ENCODE measurements around the gene ZDHHC6.
"Not testable (repeated sequence)": the region's sequence is repeated elsewhere in the genome, so short reads cannot be mapped to it uniquely, and the experiment has no call there.

The ZDHHC6 gene

DNA sequence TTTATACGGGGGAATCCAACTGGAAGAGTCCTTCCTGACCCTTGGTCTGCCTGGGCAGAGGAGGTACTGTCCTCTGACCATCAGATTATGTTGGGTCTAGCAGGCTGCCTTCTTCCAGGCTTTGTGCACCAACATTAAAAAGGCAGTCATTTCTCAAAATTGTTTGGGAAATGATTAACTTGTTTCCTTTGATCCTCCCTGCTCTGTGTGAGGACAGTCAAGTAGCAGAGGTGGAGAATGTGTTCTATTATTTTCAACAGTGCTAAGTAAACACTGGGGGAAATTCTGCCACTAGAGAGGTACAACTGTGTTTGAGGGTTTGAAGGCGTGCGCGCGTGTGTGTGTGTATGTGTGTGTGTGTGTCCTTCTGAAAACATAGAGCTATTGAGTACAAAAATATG is 52.2 kb downstream of the ZDHHC6 start:
- TF ChIP-seq, protein P1, sequence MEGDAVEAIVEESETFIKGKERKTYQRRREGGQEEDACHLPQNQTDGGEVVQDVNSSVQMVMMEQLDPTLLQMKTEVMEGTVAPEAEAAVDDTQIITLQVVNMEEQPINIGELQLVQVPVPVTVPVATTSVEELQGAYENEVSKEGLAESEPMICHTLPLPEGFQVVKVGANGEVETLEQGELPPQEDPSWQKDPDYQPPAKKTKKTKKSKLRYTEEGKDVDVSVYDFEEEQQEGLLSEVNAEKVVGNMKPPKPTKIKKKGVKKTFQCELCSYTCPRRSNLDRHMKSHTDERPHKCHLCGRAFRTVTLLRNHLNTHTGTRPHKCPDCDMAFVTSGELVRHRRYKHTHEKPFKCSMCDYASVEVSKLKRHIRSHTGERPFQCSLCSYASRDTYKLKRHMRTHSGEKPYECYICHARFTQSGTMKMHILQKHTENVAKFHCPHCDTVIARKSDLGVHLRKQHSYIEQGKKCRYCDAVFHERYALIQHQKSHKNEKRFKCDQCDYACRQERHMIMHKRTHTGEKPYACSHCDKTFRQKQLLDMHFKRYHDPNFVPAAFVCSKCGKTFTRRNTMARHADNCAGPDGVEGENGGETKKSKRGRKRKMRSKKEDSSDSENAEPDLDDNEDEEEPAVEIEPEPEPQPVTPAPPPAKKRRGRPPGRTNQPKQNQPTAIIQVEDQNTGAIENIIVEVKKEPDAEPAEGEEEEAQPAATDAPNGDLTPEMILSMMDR (IDR thresholded peaks at IDR 0.05; ENCODE audit: low read length, missing control alignments), result no peak
- no peak for DNase-seq (ENCODE audit: low read depth)
- H3K4me3 ChIP-seq (replicated peaks; ENCODE audit: low read depth, low read length), result no peak overlapping the region

DNA sequence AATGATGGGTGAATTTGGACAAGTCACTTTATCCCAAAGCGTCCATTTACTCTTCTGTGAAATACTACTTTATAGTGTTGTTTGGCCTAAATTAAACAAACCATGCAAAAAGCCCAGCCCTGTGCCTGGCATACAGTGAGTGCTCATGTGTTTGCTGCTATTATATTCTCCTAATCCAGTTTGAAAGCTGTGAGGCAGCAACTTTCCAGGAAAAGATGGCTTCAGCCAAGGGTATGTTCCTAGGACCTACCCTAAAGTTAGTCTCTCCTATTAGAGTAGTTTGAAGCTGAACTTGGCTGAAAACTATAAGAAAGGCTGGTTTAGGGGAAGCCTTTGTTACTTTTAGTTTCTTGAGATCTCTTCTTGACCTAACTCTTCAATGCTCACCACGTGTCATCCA is 52.9 kb downstream of the ZDHHC6 start:
- TF ChIP-seq, protein P1 (IDR thresholded peaks at IDR 0.05; ENCODE audit: low read length, missing control alignments), result no peak
- no peak for DNase-seq (ENCODE audit: low read depth)
- H3K4me3 ChIP-seq (replicated peaks; ENCODE audit: low read depth, low read length), result no peak overlapping the region

DNA sequence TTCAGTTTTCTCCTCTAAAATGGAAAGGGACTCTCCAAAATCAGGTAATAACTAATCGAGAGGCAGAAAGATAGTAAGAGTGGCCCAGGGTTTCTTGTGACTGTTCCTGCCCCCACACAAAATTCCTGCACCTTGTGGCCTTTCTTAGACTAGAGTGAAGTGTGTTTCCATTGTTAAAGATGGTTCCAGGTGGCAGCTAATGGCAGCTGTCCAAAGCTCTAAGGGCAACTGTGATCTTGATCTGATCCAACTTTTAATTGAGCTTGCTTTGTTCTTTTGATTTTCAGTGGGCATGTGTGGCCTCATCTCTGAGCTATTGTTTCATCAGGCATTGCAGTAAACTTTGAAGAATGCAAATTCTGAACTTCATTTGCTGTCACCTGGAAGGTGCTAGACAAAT is 53.4 kb downstream of the ZDHHC6 start:
- no peak for DNase-seq (ENCODE audit: low read depth)
- H3K4me3 ChIP-seq (replicated peaks; ENCODE audit: low read depth, low read length), result no peak overlapping the region
- TF ChIP-seq, protein P1 (IDR thresholded peaks at IDR 0.05; ENCODE audit: low read length, missing control alignments), result no peak

DNA sequence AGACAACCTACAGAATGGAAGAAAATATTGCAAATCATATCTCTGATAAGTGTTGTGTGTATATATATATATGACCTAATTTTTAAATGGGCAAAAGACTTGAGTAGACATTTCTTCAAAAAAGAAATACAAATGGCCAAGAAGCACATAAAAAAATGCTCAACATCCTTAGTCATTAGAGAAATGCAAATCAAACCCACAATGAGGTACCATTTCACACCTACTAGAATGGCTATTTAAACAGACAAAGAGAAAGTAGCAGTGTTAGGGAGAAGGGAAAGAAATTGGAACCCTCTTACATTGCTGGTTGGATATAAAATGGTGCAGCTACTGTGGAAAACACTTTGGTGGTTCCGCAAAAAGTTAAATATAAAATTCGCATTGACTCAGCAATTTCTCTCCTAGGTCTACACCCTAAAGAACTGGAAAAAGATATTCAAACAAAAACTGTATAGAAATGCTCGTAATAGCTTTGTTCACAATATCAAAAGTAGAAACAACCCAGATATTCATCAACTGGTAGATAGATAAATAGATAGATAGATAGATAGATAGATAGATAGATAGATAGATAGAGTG is 56.5 kb downstream of the ZDHHC6 start:
- DNase-seq (ENCODE audit: low read depth), result no peak
- TF ChIP-seq, protein P1 (IDR thresholded peaks at IDR 0.05; ENCODE audit: low read length, missing control alignments), result no peak
- H3K4me3 ChIP-seq (replicated peaks; ENCODE audit: low read depth, low read length), result no peak overlapping the region

DNA sequence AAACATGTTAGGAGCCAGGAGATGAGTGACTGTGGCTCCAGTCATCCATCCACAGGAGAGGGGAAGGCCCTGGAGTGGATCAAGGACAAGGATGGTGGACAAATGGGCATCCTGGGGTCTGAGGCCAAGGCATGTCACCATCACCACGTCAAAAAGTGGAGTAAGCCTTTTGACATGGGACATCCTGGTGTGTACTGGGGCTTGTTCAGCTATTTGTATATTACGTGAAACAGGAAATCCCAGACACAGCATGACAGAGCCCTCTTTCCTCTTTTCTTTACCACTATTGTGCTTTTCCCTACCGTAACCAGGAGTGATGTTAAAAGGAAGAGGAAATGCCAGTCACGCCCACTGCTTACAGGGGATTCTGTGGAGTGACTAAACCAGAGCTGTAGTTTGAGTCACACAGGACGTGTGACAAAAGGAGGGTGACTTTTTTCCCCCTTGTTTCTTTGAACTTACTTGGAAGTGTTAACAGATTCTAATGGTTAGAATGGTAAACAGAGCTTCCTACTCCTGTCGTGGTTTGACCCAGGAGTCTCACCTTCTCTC is 57.4 kb downstream of the ZDHHC6 start:
- TF ChIP-seq, protein P1 (IDR thresholded peaks at IDR 0.05; ENCODE audit: low read length, missing control alignments), result no peak
- no peak overlapping the region for H3K4me3 ChIP-seq (replicated peaks; ENCODE audit: low read depth, low read length)
- DNase-seq (ENCODE audit: low read depth), result peak; percentile 77

DNA sequence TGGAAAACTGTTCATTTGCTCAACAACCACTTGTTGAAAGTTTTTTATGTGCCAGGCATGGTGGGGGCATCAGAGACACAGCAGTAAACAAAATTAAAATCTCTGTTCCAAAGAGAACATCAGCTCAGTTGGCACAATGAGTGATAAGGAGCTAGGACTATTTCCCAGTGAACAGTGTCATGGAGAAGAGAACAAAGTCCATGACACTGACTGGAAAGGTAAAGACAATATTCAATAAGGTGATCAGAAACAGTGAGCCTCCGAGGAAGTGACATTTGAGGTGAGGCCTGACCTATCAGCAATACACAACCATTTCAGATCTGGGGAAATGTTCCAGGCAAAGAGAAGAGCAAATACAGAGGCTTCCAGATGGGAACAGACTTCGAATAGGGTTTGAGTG is 58.2 kb downstream of the ZDHHC6 start:
- DNase-seq (ENCODE audit: low read depth), result no peak
- TF ChIP-seq, protein P1 (IDR thresholded peaks at IDR 0.05; ENCODE audit: low read length, missing control alignments), result no peak
- no peak overlapping the region for H3K4me3 ChIP-seq (replicated peaks; ENCODE audit: low read depth, low read length)

DNA sequence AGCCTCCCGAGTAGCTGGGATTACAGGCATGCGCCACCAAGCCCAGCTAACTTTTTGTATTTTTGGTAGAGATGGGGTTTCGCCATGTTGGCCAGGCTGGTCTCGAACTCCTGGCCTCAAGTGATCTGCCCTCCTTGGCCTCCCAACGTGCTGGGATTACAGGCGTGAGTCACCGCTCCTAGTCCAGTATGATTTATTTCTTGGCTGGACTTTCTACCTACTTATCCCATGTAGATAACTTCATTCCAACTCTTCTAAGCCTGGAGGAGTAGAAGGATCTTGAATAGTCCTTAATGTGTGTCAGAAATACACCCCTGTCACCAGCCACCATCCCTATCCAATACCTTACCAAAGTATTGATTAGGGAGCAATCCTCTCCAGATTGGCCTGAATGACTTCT is 58.7 kb downstream of the ZDHHC6 start:
- H3K4me3 ChIP-seq (replicated peaks; ENCODE audit: low read depth, low read length), result not testable (repeated sequence)
- peak; percentile 10 for DNase-seq (ENCODE audit: low read depth)

Measured in fibroblast of pulmonary artery (primary cell).